ENCODE results near the gene PPHLN1.
A peak's percentile ranks its signal among the peaks of the same experiment; 100 is the strongest.
"Not testable (repeated sequence)": the region's sequence is repeated elsewhere in the genome, so short reads cannot be mapped to it uniquely, and the experiment has no call there.

Gene PPHLN1

DNA sequence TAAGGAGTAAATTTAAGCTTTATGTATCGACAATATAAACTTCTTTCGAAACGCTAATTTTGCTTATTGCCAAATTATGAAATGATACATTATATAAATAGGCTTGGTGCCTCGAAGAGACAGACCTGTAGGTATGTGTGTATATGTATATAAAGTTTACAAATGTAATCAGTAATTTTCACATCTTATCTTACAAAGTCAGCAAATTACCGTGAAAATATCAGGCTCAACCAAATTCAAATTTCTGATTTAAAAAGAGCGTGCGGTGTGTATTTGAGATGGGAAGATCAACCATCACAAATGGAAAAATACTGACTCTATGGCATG, 678 bp upstream of the PPHLN1 start:
- no peak for DNase-seq

DNA sequence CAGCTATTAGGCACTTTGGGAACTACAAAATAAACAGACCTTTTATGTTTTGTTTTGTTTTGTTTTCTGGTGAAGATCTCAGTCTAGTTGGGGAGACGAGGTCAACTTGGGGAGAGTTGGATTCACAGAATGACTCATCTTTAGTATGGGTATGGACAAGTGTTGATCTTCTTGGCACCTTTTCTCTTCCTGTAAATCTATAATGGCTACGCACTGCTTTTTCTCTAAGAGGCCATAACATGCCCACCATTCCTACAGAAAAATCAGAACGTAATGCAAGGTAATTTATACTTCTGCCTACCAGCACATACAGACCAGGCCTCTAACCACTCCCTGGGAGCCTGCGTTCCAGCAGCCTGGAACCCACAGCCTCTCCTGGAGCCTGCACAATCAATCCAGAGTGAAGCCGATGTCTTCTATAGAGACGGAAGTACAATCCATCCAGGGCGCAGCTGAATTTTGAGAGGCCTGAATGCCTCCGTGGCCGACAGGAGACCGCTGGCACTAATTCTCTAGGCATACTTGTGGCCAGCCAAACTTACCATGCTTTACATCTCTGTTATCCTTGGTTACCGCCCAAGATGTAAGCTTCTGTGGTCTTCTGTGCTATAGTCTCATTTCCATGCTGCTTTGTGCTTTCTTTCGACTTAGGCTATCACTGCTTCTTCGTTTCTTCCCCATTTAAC, 717 bp downstream of the PPHLN1 start:
- DNase-seq = peak; percentile 31

GRCh38 chr12:42327227-42327590, 1.2 kb downstream of the PPHLN1 start:
- no peak for DNase-seq

DNA sequence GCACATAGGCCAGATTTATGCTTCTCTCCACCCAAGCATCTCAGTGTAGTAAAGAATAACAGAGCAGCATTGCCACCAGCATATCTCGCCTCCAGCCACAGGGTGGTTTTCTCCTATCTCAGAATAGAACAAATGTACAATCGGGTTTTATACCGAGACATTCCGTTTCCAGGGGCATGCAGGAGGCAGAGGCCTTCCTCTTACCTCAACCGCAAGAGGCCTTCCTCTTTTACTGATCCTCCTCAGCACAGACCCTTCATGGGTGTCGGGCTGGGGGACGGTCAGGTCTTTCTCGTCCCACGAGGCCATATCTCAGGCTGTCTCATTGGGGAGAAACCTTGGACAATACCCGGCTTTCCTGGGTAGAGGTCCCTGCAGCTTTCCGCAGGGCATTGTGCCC, 4.1 kb downstream of the PPHLN1 start:
- not testable (repeated sequence) for DNase-seq

DNA sequence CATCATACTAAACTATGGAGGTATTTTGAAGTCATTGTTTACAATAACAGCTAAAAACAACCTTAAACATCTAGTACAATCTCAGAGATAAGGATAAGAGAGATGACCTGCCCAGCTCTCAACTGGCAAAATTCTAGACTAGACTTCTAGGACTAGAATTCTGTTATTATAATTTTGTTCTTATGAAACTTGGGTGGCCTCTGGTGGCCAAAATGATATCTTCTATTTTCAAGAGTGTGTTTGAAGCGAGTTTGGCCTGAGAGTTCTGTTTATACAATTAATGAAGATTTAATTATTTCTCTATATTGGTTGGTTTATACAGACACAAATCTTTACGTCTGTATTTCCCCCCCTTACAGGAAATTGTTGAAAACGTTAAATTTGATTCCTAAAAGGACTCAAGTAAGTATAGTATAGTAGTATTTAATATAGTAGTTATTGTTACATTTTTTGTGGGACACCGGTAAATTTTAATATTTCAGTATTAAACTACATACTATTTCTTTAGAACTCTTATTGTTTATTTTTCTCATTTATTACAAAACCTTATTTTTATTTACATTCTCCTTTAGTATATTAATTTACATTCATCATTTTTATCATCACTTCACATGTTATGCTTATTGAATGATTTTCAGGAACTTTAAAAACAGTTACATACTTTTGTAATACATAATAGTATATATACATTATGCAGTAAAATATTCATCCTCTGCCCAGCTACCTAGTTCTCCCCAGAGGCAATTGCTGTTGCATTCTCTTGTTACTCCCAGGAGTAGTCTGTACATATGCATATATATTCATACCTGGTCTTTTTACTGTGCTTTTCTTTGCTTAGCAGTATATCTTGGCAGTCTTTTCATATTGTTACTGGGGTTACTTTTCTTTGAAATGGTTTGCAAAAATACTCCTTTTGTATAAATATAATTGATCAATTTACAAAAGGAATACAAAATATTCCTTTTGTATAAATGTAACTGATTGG, 6.6 kb downstream of the PPHLN1 start:
- peak; percentile 41 for DNase-seq

DNA sequence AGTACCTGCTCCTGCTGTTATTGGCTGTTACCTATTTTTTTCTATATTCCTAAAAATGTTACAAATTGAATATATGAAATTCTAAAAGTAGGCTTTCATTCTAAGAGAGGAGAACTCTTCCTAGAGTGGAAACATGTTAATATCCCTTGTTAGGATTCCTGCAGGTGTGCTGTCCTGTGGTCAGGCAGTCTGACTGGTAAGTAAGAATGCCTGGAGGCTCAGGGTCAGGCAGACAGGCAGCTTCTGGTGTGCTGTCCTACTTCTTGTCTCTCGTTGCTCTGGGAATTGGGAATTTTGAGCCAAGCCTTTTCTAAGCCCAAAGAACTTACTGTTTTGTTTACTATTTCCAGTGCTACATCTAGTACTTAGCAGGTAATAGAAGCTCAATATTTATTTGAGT, 10.3 kb downstream of the PPHLN1 start:
- no peak for DNase-seq

- DNase-seq = no peak
Measured at GRCh38 chr12:42338280-42338679, 12.3 kb downstream of the PPHLN1 start.

GRCh38 chr12:42342028-42342427, 16.1 kb downstream of the PPHLN1 start:
- DNase-seq = no peak

GRCh38 chr12:42343721-42344120, 17.8 kb downstream of the PPHLN1 start:
- DNase-seq = peak; percentile 24

- DNase-seq = no peak
Measured at GRCh38 chr12:42346403-42347002, 20.5 kb downstream of the PPHLN1 start.

- DNase-seq = not testable (repeated sequence)
Measured at GRCh38 chr12:42349119-42350020, 23.4 kb downstream of the PPHLN1 start.

DNA sequence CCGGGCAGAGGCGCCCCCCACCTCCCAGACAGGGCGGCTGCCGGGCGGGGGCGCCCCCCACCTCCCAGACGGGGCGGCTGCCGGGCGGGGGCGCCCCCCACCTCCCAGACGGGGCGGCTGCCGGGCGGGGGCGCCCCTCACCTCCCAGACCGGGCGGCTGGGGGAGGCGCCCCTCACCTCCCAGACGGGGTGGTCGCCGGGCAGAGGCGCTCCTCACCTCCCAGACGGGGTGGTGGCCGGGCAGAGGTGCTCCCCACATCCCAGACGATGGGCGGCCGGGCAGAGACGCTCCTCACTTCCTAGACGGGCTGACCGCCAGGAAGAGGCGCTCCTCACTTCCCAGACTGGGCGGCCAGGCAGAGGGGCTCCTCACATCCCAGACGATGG, 24.0 kb downstream of the PPHLN1 start:
- not testable (repeated sequence) for DNase-seq

GRCh38 chr12:42356344-42356743, 30.4 kb downstream of the PPHLN1 start:
- DNase-seq = no peak

- peak; percentile 54 for DNase-seq
Measured at GRCh38 chr12:42360747-42361403, 34.9 kb downstream of the PPHLN1 start.

DNA sequence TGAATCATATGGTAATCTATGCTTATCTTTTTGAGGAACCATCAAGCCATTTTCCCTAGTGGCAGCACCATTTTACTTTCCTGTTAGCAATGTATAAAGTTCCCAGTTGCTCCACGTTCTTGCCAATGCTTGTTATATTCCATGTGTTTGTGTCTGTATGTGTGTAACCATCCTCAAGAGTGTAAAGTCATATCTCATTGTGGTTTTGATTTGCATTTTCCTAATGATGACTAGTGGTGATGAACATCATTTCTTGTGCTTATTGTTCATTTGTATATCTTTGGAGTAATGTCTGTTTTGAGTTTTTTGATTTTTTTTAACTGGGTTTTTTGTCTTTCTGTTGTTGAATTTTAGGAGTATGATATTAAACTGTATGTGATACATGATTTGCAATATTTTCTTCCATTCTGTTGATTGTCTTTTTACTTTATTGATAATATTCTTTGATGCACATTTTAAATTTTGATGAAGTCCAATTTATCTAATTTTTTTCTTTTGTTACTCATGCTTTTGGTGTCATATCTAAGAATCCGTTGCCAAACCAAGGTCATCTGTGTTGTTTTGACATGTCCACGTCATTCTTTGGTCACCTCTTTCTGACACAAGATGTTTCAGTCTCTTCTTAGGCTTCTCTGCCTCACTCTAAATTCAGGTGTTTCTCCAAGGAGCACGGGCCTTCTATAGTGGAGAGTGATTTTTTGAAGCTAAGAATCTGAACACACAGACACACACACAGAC, 36.1 kb downstream of the PPHLN1 start:
- DNase-seq = peak; percentile 18

DNA sequence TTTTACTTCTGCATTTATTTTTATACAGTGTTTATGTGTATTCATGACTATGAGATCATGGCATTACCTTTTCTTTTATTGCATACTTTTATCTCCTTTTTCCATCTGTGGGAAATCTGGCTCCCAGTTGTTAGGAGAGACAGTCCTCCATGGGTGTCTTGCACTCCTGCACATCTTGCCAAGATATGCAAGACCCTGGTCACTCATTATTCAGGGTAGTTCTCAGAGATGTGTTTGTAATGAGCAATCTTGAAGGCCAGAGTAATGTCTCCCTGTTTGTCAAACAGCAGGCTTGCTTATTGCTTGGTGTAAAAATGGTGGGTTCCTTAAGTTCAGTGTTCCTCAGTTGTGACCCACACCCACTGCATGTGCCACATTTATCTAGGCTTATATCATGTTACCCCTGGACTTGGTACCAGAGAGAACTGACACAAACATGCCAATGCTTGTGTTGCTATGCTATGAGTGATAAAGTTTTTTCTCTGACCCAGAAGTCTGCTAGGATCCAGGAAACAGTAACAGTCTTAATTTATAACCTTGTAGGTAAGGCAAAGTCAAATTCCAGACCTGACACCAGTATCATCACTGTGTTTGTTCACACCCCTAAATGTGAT, 36.8 kb downstream of the PPHLN1 start:
- no peak for DNase-seq

DNA sequence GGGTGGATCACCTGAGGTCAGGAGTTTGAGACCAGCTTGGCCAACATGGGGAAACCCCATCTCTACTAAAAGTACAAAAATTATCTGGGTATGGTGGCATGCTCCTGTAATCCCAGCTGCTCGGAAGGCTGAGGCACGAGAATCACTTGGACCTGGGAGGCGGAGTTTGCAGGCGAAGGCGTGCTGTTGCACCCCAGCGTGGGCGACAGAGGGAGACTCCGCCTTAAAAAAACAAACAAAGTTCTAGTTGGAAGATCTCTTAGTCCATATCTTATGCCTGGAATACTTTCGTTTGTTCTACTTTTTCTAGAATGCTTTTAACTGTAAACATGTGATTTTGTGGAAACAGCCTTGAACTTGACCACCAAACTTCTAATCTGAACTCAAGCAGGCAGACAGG, 38.7 kb downstream of the PPHLN1 start:
- DNase-seq = no peak

- no peak for DNase-seq
Measured at GRCh38 chr12:42365486-42365885, 39.5 kb downstream of the PPHLN1 start.

DNA sequence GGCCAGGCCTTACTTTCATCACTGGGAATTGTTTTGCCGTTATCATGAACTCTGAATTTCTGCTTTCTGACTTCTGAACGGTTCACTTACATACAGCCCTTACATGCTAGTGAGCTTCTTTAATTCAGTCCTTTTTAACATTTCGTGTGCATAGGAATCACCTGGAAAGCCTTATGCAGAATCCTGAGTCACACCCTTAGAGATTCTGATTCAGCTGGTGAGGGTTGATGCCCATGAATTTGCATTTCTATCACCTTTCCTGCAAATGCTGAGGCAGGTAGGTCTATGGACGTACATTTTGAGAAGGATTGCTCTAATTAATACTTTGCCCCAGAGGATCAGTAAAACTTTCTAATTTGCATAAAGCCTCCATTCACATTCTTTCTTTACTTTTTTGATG, 44.0 kb downstream of the PPHLN1 start:
- no peak for DNase-seq

GRCh38 chr12:42372154-42372791, 46.3 kb downstream of the PPHLN1 start:
- peak; percentile 70 for DNase-seq

DNA sequence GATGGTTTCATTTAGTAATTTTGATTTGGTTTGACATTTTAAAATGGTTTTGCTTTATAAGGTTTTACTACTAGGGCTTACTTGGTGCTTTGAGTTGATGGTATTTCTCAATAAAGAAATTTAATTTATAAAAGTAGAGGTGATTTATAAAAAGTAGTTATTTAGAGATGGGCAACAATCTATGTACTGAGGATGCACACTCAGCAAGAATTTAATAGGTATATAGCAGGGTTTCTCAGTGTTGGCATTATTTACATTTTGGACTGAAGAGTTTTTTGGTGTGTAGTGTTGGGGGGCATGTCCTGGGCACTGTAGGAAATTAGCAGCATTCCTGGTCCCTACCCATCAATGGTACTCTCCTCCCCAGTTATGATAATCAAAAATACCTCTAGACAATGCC, 47.7 kb downstream of the PPHLN1 start:
- no peak for DNase-seq
